H7 (cell line): Measurements from ENCODE around the gene OTC. TPM values are rescaled to one million over a fixed set of nuclear protein-coding genes. Genes with fewer than 3 reads are reported as not detected.

Experiments used
- DNase-seq: peaks from one replicate; pipeline ENCODE4 v3.0.0; 2012
- H3K27me3 ChIP-seq: 2 replicates; pipeline ENCODE4 v1.6.0; 2011; ENCODE audit warnings: mild to moderate bottlenecking, low read length; ENCODE audit not compliant: control insufficient read depth, insufficient read depth
- H3K36me3 ChIP-seq: replicated peaks from 2 replicates; pipeline ENCODE4 v1.5.1; 2011; ENCODE audit warnings: low read length; ENCODE audit not compliant: control insufficient read depth, insufficient read depth
- H3K4me3 ChIP-seq: 2 replicates; pipeline ENCODE4 v1.5.1; 2011; ENCODE audit warnings: low read depth, mild to moderate bottlenecking, control low read depth, low read length, moderate library complexity; ENCODE audit not compliant: insufficient read depth
- total RNA-seq: library from RNA; depleted of rRNA; stranded (reverse); fragments of >200 nt; shearing (Covaris generic); gene quantifications from 2 replicates; pipeline ENCODE4 v1.2.3, GENCODE V29; 2014; rRNA removed

The OTC gene
- total RNA-seq, 1 experiment from 2014 or later, result not detected

- no peaks in the 10 kb centered on the region for H3K36me3 ChIP-seq
- no peak for DNase-seq
- no peaks in the 10 kb centered on the region for H3K27me3 ChIP-seq
- H3K4me3 ChIP-seq, result no peak overlapping the region
Observed at GRCh38 chrX:38465686-38466085, 113.3 kb downstream of the OTC start.

- Histone ChIP-seq H3K27me3 (no peaks in the 10 kb centered on the region), H3K36me3 (no peaks in the 10 kb centered on the region), H3K4me3 (no peak overlapping the region)
- no peak for DNase-seq
Observed at GRCh38 chrX:38468563-38469157, 116.3 kb downstream of the OTC start.

Other genes with a start within 250 kb of the OTC start
- 8.0 and 9.9 TPM in 2 replicates for gene SRPX, start 131.7 kb upstream of the OTC start, total RNA-seq
- gene RPGR, start 25.1 kb upstream of the OTC start, total RNA-seq, result 6.8 and 7.3 TPM in 2 replicates
- gene TSPAN7, start 208.9 kb downstream of the OTC start, total RNA-seq, result 1.1 and 1.5 TPM in 2 replicates